ENCODE data around the gene LMX1B.

DNA sequence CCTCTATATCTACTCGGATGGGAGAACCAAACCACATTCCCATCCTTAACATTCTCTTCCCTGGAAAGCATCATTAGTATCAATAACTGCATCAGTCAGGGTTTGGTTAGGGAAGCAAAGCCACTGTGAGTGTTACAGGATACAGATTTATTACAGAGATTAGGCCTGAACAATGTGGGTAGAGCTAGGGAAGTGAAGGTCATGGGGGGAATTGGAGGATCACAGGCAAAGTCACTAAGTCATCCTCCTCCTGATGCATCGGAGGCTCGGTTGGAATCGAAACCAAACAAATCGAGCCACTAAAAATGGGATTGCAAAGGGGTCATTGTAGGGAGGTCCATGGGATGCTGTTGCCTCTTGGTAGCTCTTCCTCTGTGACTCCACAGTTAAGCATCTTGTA, 129.3 kb downstream of the LMX1B start:
- TF ChIP-seq, protein P1, sequence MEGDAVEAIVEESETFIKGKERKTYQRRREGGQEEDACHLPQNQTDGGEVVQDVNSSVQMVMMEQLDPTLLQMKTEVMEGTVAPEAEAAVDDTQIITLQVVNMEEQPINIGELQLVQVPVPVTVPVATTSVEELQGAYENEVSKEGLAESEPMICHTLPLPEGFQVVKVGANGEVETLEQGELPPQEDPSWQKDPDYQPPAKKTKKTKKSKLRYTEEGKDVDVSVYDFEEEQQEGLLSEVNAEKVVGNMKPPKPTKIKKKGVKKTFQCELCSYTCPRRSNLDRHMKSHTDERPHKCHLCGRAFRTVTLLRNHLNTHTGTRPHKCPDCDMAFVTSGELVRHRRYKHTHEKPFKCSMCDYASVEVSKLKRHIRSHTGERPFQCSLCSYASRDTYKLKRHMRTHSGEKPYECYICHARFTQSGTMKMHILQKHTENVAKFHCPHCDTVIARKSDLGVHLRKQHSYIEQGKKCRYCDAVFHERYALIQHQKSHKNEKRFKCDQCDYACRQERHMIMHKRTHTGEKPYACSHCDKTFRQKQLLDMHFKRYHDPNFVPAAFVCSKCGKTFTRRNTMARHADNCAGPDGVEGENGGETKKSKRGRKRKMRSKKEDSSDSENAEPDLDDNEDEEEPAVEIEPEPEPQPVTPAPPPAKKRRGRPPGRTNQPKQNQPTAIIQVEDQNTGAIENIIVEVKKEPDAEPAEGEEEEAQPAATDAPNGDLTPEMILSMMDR (conservative IDR thresholded peaks at IDR 0.05 in 1 of 2, IDR thresholded peaks at IDR 0.05 in 1 of 2; ENCODE audit: extremely low read depth in 1 of 2, insufficient read depth in 1 of 2, low read depth in 1 of 2, low read length in 2 of 2), result no peak
- TF ChIP-seq EZH2 (IDR thresholded peaks at IDR 0.05; ENCODE audit: borderline replicate concordance, low read length), result no peak

Measured in mammary epithelial cell (primary cell).